Stimulated activated CD4-positive, alpha-beta T cell treated with anti-CD3 and anti-CD28 coated beads, TNF-alpha, amount 100 ng/mL, for 24 hours (primary cell): ENCODE results near the gene HNRNPK.
A peak's percentile ranks its signal among the peaks of the same experiment; 100 is the strongest.

ENCODE experiments used
- DNase-seq, 3 experiments: peaks; one replicate each; pipeline ENCODE4 v3.0.0-alpha.2; 2020; ENCODE audit warnings: low read depth in 3 of 3

The HNRNPK gene

GRCh38 chr9:83979812-83980394 lies at the start of gene HNRNPK:
Gene HNRNPK, minus strand, starts transcription at chr9:83980215. Its CDS starts 1,963 bp downstream, at chr9:83978252.
- peak; percentile 98 to 99 (median 99) for DNase-seq

- DNase-seq, result no peak
These were observed 47.2 kb upstream of the HNRNPK start for GRCh38 chr9:84027201-84027600.

- DNase-seq, result no peak
These were observed 44.1 kb upstream of the HNRNPK start for GRCh38 chr9:84024041-84024575.

GRCh38 chr9:84007662-84008061 lies 27.6 kb upstream of the HNRNPK start:
- DNase-seq, result no peak

- DNase-seq, result no peak
These were observed 23.2 kb upstream of the HNRNPK start for GRCh38 chr9:84003246-84003645.

- DNase-seq, result no peak
These were observed 22.3 kb upstream of the HNRNPK start for GRCh38 chr9:84002344-84002743.

GRCh38 chr9:84001621-84002020 lies 21.6 kb upstream of the HNRNPK start:
- no peak for DNase-seq

GRCh38 chr9:84000186-84000585 lies 20.2 kb upstream of the HNRNPK start:
- DNase-seq, result no peak

- no peak for DNase-seq
These were observed 19.3 kb upstream of the HNRNPK start for GRCh38 chr9:83999141-83999918.

- no peak for DNase-seq
These were observed 16.1 kb upstream of the HNRNPK start for GRCh38 chr9:83996126-83996525.

- DNase-seq, result no peak
These were observed 12.9 kb upstream of the HNRNPK start for GRCh38 chr9:83992901-83993300.

GRCh38 chr9:83992407-83992806 lies 12.4 kb upstream of the HNRNPK start:
- no peak for DNase-seq

- no peak for DNase-seq
These were observed 11.3 kb upstream of the HNRNPK start for GRCh38 chr9:83991355-83991754.

- no peak for DNase-seq
These were observed 8.4 kb upstream of the HNRNPK start for GRCh38 chr9:83988411-83988810.

- DNase-seq, result no peak
These were observed 7.4 kb upstream of the HNRNPK start for GRCh38 chr9:83987402-83987791.

GRCh38 chr9:83986765-83987401 lies 6.9 kb upstream of the HNRNPK start:
- DNase-seq, result no peak

- no peak for DNase-seq
These were observed 6.2 kb upstream of the HNRNPK start for GRCh38 chr9:83986195-83986594.

- peak in 2 of 3 experiments; percentile 11 to 24 for DNase-seq
These were observed 1.3 kb upstream of the HNRNPK start for GRCh38 chr9:83981126-83981871.

- DNase-seq, result peak; percentile 98 to 100 (median 100)
These were observed 545 bp upstream of the HNRNPK start, which contains the start of gene RMI1 for GRCh38 chr9:83980395-83981125. Gene RMI1, plus strand, starts transcription at chr9:83980805. Its CDS starts 20,182 bp downstream, at chr9:84000987.

GRCh38 chr9:83978992-83979811 lies 813 bp downstream of the HNRNPK start:
- DNase-seq, result peak; percentile 70 to 87 (median 84)
